Measurements from ENCODE around the gene DLK1. TPM values are rescaled to one million over a fixed set of nuclear protein-coding genes. Genes with fewer than 3 reads are reported as not detected.

Gene DLK1
- total RNA-seq, 1 donor from 2014 or later, result 7.2 TPM

DNA sequence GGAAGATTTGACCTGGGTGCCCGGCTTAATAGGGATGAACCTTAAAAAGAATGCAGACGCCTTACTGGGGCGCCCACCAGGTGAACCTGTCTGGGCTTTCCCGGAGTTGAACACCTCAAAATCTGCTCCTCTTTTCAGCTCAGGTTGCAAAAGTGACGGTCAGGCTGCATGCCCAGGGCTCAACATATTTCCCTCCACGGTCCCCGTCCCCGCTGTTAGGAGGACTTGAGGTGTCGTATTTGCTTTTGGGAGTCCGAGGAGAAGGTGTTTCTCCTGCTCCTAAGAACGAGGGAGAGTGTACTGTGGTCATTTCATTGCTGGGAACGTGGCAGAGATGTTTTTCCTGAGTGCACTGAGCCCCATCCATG lies 1.2 kb downstream of the DLK1 start:
- Histone ChIP-seq H3K27ac (no peak overlapping the region), H3K9me3 (no peaks in the 10 kb centered on the region), H3K36me3 (no peaks in the 10 kb centered on the region), H3K27me3 (peaks cover 3% of the 10 kb centered on the region), H3K4me1 (no peaks in the 10 kb centered on the region), H3K4me3 (no peak overlapping the region)
- no peak for DNase-seq (ENCODE audit: low spot score in 2 of 2)
- intact Hi-C loops (cut with DNase I), result no loop called here
- TF ChIP-seq, protein P1, sequence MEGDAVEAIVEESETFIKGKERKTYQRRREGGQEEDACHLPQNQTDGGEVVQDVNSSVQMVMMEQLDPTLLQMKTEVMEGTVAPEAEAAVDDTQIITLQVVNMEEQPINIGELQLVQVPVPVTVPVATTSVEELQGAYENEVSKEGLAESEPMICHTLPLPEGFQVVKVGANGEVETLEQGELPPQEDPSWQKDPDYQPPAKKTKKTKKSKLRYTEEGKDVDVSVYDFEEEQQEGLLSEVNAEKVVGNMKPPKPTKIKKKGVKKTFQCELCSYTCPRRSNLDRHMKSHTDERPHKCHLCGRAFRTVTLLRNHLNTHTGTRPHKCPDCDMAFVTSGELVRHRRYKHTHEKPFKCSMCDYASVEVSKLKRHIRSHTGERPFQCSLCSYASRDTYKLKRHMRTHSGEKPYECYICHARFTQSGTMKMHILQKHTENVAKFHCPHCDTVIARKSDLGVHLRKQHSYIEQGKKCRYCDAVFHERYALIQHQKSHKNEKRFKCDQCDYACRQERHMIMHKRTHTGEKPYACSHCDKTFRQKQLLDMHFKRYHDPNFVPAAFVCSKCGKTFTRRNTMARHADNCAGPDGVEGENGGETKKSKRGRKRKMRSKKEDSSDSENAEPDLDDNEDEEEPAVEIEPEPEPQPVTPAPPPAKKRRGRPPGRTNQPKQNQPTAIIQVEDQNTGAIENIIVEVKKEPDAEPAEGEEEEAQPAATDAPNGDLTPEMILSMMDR (IDR thresholded peaks at IDR 0.05), result no peak

DNA sequence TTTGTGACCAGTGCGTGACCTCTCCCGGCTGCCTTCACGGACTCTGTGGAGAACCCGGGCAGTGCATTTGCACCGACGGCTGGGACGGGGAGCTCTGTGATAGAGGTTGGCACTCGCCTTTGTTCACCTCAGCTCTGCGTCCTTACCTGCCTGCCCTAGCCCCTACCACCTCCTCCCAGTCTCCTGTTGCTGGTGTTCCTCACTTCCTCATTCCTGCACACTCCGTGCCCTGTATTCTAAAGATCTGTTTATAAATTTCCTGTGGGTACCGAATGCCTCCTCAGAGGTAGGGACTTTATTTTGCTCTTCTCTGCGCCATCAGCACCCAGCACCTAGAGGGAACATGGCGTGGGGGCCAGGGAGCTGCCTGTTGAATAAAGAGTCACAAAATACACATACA lies 2.3 kb downstream of the DLK1 start:
- TF ChIP-seq, protein P1 (IDR thresholded peaks at IDR 0.05), result no peak
- H3K27me3 ChIP-seq, result peaks cover 3% of the 10 kb centered on the region

DNA sequence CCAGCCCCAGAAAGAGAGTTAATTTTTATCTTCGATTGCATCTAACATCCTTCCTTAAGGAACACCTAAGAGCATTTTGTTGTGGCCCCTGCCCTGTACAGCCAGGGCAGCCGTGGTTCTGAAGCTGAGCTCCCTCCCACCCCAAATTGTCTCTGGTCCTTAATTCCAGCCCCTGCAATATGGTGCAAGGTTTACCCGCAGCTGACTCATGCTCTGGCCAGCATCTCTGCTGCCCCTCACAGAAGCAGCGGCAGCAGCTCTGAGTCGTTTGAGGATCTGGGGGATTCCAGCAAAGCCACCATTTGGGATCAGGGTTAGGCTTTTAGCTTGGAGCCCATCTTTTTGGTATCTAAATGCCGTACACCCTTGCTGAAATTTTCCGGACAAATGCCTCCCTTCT lies 3.3 kb downstream of the DLK1 start:
- no peak overlapping the region for H3K27ac ChIP-seq

More for the DNA sequence above, 2.3 kb downstream of the DLK1 start:
- Histone ChIP-seq H3K4me1 (no peaks in the 10 kb centered on the region), H3K27ac (no peak overlapping the region), H3K4me3 (no peak overlapping the region), H3K9me3 (no peaks in the 10 kb centered on the region), H3K36me3 (no peaks in the 10 kb centered on the region)
- no peak for DNase-seq (ENCODE audit: low spot score in 2 of 2)
- intact Hi-C loops (cut with DNase I), result no loop called here

DNA sequence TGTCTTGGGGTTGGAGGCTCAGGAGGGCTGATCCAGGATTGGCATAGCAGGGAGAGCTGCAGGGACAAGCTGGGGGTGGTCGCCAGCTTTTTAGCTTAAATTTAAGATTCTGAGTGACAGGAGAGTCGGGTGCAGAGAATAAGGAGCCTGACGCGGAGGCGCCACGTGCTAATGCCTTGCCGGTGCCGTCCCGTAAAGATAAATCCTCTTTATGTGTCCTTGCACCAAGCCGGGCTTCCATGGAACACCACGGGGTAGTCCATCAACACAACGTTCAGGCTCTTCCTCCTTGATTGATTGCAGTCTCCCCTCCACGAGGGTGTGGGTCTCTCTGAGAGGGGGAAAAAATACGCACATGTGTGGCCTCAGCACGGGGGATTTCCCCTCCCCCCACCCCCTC lies 3.9 kb downstream of the DLK1 start:
- peaks cover 3% of the 10 kb centered on the region for H3K27me3 ChIP-seq
- no peak overlapping the region for H3K27ac ChIP-seq
- no peaks in the 10 kb centered on the region for H3K36me3 ChIP-seq
- no peaks in the 10 kb centered on the region for H3K9me3 ChIP-seq
- intact Hi-C loops (cut with DNase I), result no loop called here
- TF ChIP-seq, protein P1 (IDR thresholded peaks at IDR 0.05), result no peak
- no peak for DNase-seq (ENCODE audit: low spot score in 2 of 2)
- no peaks in the 10 kb centered on the region for H3K4me1 ChIP-seq
- no peak overlapping the region for H3K4me3 ChIP-seq

More for the DNA sequence above, 3.3 kb downstream of the DLK1 start:
- Histone ChIP-seq H3K27me3 (peaks cover 3% of the 10 kb centered on the region), H3K9me3 (no peaks in the 10 kb centered on the region), H3K4me1 (no peaks in the 10 kb centered on the region), H3K4me3 (no peak overlapping the region), H3K36me3 (no peaks in the 10 kb centered on the region)
- DNase-seq (ENCODE audit: low spot score in 2 of 2), result no peak
- intact Hi-C loops (cut with DNase I), result no loop called here
- TF ChIP-seq, protein P1 (IDR thresholded peaks at IDR 0.05), result no peak

DNA sequence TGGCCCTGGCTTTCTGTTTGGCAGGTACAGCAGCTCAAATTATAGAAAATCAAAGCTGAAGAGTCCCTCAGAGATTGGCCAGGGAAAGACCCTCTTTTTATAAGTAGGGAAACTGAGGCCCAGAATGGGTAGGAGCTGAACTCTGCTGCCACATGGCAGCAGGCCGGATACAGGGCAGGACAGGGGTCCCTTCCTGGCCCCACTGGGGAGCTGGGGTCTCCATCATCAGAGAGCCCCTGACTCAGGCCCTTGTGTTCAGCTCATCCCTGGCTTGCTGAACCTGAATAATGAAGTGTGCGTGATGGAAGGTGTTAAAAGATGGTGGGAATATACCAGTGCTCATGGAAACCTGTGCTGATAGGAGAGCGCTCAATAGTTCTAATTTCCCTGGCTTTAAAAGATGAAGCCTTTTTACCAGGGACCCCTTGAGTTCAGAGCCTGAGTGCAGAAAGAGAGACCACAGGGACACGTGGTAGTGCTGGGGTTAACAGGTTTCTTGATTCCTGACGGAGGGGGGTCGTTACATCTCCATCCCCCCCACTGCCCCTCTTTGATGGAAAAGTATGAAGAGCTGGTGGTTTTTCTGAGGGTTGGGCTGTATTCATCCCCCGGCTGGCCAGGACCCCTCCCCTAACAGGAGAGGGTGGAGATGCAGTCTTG lies 4.4 kb downstream of the DLK1 start:
- intact Hi-C loops (cut with DNase I), result no loop called here
- Histone ChIP-seq H3K36me3 (no peaks in the 10 kb centered on the region), H3K27me3 (peaks cover 3% of the 10 kb centered on the region), H3K4me3 (no peak overlapping the region), H3K27ac (no peak overlapping the region), H3K9me3 (no peaks in the 10 kb centered on the region), H3K4me1 (no peaks in the 10 kb centered on the region)
- TF ChIP-seq, protein P1 (IDR thresholded peaks at IDR 0.05), result no peak
- DNase-seq (ENCODE audit: low spot score in 2 of 2), result no peak

Data from ascending aorta (tissue), 2 donors.